ENCODE measurements around the gene ATPAF1.

Gene ATPAF1

GRCh38 chr1:46613661-46614603 lies 54.2 kb downstream of the ATPAF1 start:
- peak; percentile 56 for DNase-seq

- no peak for DNase-seq
Observed at GRCh38 chr1:46612937-46613660, 55.1 kb downstream of the ATPAF1 start.

GRCh38 chr1:46611691-46612221 lies 56.4 kb downstream of the ATPAF1 start:
- no peak for DNase-seq

- DNase-seq: no peak
Observed at GRCh38 chr1:46607345-46608130, 60.6 kb downstream of the ATPAF1 start.

GRCh38 chr1:46606255-46606965 lies 61.8 kb downstream of the ATPAF1 start:
- no peak for DNase-seq

- DNase-seq: no peak
Observed at GRCh38 chr1:46605232-46605631, 62.9 kb downstream of the ATPAF1 start.

- DNase-seq: peak; percentile 95
Observed at GRCh38 chr1:46603858-46604549, 64.2 kb downstream of the ATPAF1 start, which contains the start of gene MKNK1. MKNK1 (minus strand) TSS chr1:46604268; CDS start chr1:46583327, 20,941 bp downstream.

- DNase-seq: no peak
Observed at GRCh38 chr1:46603481-46603857, 64.7 kb downstream of the ATPAF1 start.

GRCh38 chr1:46601257-46602007 lies 66.7 kb downstream of the ATPAF1 start:
- no peak for DNase-seq

- DNase-seq: no peak
Observed at GRCh38 chr1:46599059-46599970, 68.8 kb downstream of the ATPAF1 start.

GRCh38 chr1:46596846-46597245 lies 71.3 kb downstream of the ATPAF1 start:
- no peak for DNase-seq

GRCh38 chr1:46596036-46596435 lies 72.1 kb downstream of the ATPAF1 start:
- no peak for DNase-seq

- no peak for DNase-seq
Observed at GRCh38 chr1:46595127-46595526, 73.0 kb downstream of the ATPAF1 start.

GRCh38 chr1:46594063-46594462 lies 74.1 kb downstream of the ATPAF1 start:
- no peak for DNase-seq

GRCh38 chr1:46592823-46593222 lies 75.3 kb downstream of the ATPAF1 start:
- no peak for DNase-seq

- DNase-seq: no peak
Observed at GRCh38 chr1:46589529-46589928, 78.6 kb downstream of the ATPAF1 start.

- DNase-seq: no peak
Observed at GRCh38 chr1:46587069-46587468, 81.1 kb downstream of the ATPAF1 start.

GRCh38 chr1:46585312-46585938 lies 82.7 kb downstream of the ATPAF1 start:
- no peak for DNase-seq

- DNase-seq: no peak
Observed at GRCh38 chr1:46583494-46583893, 84.7 kb downstream of the ATPAF1 start.
